GM04504 (cell line): ENCODE data around the gene PTPN14.
A peak's percentile ranks its signal among the peaks of the same experiment; 100 is the strongest.

Source experiments
- DNase-seq: peaks from one replicate; pipeline ENCODE4 v3.0.0-alpha.2; 2012; ENCODE audit warnings: low read depth

Gene PTPN14

GRCh38 chr1:214363386-214363785 is 188.0 kb downstream of the PTPN14 start:
- DNase-seq = no peak

- no peak for DNase-seq
Observed at GRCh38 chr1:214362188-214362882, 189.1 kb downstream of the PTPN14 start.

GRCh38 chr1:214361636-214362035 is 189.8 kb downstream of the PTPN14 start:
- no peak for DNase-seq

- no peak for DNase-seq
Observed at GRCh38 chr1:214360525-214361164, 190.8 kb downstream of the PTPN14 start.

GRCh38 chr1:214360116-214360515 is 191.3 kb downstream of the PTPN14 start:
- DNase-seq = no peak

GRCh38 chr1:214354440-214355148 is 196.8 kb downstream of the PTPN14 start:
- DNase-seq = no peak

- no peak for DNase-seq
Observed at GRCh38 chr1:214352838-214353237, 198.6 kb downstream of the PTPN14 start.

GRCh38 chr1:214351551-214352277 is 199.7 kb downstream of the PTPN14 start:
- DNase-seq = no peak

GRCh38 chr1:214349781-214350180 is 201.6 kb downstream of the PTPN14 start:
- DNase-seq = no peak

GRCh38 chr1:214349008-214349407 is 202.4 kb downstream of the PTPN14 start:
- DNase-seq = no peak

GRCh38 chr1:214344897-214345296 is 206.5 kb downstream of the PTPN14 start:
- DNase-seq = no peak

- DNase-seq = no peak
Observed at GRCh38 chr1:214342525-214342924, 208.9 kb downstream of the PTPN14 start.

- DNase-seq = no peak
Observed at GRCh38 chr1:214341932-214342331, 209.5 kb downstream of the PTPN14 start.

- DNase-seq = no peak
Observed at GRCh38 chr1:214341459-214341858, 209.9 kb downstream of the PTPN14 start.

- no peak for DNase-seq
Observed at GRCh38 chr1:214338212-214338611, 213.2 kb downstream of the PTPN14 start.

- DNase-seq = peak; percentile 73
Observed at GRCh38 chr1:214337511-214337910, 213.9 kb downstream of the PTPN14 start.

GRCh38 chr1:214337015-214337414 is 214.4 kb downstream of the PTPN14 start:
- DNase-seq = no peak

- DNase-seq = no peak
Observed at GRCh38 chr1:214335567-214335966, 215.8 kb downstream of the PTPN14 start.

- DNase-seq = peak; percentile 31
Observed at GRCh38 chr1:214332946-214333798, 218.2 kb downstream of the PTPN14 start.

- no peak for DNase-seq
Observed at GRCh38 chr1:214331827-214332423, 219.5 kb downstream of the PTPN14 start.

- no peak for DNase-seq
Observed at GRCh38 chr1:214331180-214331579, 220.2 kb downstream of the PTPN14 start.
